PC-3 (cell line): ENCODE data around the gene RMDN2.

ENCODE experiments used
- CTCF ChIP-seq: fragments of 300-600 bp; sonication (generic); conservative IDR thresholded peaks from 2 replicates; pipeline ENCODE4 v1.5.1; 2017; ENCODE audit warnings: antibody characterized with exemption, low read depth, mild to moderate bottlenecking, low read length
- EZH2 ChIP-seq: fragments of 300-600 bp; sonication (generic); IDR thresholded peaks from one replicate; pipeline ENCODE4 v1.6.1; 2017; ENCODE audit warnings: antibody characterized with exemption, mild to moderate bottlenecking, low read length; ENCODE audit not compliant: unreplicated experiment

GRCh38 chr2:37917281-37918228 is 7.5 kb upstream of the RMDN2 start:
- TF ChIP-seq EZH2: no peak
- TF ChIP-seq CTCF: no peak
